ENCODE data around the gene PAWR.

DNA sequence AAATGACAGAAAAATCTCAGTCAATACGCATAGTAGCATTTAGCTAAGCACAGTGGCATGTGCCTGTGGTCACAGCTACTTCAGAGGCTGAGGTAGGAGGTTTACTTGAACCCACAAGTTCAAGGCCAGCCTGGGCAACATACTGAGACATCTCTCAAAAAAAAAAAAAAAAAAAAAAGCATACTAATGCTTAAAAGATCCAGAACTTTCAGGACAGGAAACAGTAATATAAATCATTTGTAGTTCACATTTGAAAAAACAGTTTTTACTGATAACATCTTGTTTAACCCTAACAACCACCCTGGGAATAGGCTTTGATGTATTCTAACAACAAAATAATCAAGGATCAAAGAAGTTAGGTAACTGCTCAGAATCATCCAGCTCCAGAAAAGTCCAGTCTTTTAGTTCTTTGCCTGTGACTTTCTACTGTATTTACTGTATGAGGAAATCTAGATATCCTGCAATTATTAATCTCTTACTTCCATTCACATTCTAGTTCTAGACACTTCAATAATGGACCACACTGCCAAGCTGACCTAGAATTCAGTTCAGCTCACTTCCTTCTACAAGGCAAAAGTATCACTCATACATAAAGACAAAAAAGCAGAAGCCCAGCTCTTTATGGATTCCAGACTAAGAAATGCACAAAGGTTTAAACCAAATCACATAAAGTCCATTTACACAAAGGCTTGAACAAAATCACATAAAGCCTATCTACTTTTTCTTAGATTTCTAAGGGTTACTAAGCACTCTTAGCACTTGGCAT, 28.5 kb downstream of the PAWR start:
- no peak for TF ChIP-seq CEBPB (IDR thresholded peaks at IDR 0.05)
- TF ChIP-seq FOXM1 (IDR thresholded peaks at IDR 0.05; ENCODE audit: borderline replicate concordance, low read depth): no peak
- TF ChIP-seq EP300 (IDR thresholded peaks at IDR 0.05; ENCODE audit: borderline replicate concordance): no peak
- no peak for TF ChIP-seq EGR1 (IDR thresholded peaks at IDR 0.05)
- TF ChIP-seq, protein P1, sequence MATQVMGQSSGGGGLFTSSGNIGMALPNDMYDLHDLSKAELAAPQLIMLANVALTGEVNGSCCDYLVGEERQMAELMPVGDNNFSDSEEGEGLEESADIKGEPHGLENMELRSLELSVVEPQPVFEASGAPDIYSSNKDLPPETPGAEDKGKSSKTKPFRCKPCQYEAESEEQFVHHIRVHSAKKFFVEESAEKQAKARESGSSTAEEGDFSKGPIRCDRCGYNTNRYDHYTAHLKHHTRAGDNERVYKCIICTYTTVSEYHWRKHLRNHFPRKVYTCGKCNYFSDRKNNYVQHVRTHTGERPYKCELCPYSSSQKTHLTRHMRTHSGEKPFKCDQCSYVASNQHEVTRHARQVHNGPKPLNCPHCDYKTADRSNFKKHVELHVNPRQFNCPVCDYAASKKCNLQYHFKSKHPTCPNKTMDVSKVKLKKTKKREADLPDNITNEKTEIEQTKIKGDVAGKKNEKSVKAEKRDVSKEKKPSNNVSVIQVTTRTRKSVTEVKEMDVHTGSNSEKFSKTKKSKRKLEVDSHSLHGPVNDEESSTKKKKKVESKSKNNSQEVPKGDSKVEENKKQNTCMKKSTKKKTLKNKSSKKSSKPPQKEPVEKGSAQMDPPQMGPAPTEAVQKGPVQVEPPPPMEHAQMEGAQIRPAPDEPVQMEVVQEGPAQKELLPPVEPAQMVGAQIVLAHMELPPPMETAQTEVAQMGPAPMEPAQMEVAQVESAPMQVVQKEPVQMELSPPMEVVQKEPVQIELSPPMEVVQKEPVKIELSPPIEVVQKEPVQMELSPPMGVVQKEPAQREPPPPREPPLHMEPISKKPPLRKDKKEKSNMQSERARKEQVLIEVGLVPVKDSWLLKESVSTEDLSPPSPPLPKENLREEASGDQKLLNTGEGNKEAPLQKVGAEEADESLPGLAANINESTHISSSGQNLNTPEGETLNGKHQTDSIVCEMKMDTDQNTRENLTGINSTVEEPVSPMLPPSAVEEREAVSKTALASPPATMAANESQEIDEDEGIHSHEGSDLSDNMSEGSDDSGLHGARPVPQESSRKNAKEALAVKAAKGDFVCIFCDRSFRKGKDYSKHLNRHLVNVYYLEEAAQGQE (IDR thresholded peaks at IDR 0.05; ENCODE audit: low read depth): no peak
- no peak for TF ChIP-seq MAX (IDR thresholded peaks at IDR 0.05)
- TF ChIP-seq YY1 (IDR thresholded peaks at IDR 0.05; ENCODE audit: low read depth): no peak
- no peak for TF ChIP-seq NFIC (IDR thresholded peaks at IDR 0.05)
- no peak for TF ChIP-seq CREB1 (IDR thresholded peaks at IDR 0.05; ENCODE audit: low read depth)
- TF ChIP-seq USF1 (IDR thresholded peaks at IDR 0.05): no peak
- TF ChIP-seq RAD21 (IDR thresholded peaks at IDR 0.05; ENCODE audit: low read depth): no peak
